GM12873 (cell line): ENCODE measurements around the gene RHOG.

ENCODE experiments used
- TF ChIP-seq, protein P1 (sequence below): IDR thresholded peaks from 2 replicates; pipeline ENCODE4 v1.5.1; 2012; ENCODE audit warnings: low read depth, mild to moderate bottlenecking, moderate library complexity, low read length, control low read depth; ENCODE audit not compliant: insufficient read depth; ENCODE audit errors: missing control alignments

The RHOG gene

DNA sequence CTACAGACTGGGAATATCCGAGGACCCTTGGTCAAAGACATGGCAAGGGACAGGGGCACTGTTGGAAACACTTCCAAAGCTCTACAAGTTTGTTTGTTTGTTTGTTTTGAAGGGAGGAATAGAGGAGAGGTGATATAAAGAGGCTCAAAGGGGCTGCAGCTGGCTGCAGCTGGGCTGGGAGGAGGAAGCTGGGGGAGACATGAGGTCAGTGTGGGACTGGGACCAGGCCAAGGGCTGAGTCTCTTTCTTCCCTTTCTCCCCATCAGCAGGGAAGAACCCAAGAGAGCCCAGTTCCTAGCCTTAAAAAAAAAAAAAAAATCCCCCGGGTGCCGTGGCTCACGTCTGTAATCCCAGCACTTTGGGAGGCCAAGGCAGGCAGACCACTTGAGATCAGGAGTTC is 5.0 kb downstream of the RHOG start:
- TF ChIP-seq, protein P1, sequence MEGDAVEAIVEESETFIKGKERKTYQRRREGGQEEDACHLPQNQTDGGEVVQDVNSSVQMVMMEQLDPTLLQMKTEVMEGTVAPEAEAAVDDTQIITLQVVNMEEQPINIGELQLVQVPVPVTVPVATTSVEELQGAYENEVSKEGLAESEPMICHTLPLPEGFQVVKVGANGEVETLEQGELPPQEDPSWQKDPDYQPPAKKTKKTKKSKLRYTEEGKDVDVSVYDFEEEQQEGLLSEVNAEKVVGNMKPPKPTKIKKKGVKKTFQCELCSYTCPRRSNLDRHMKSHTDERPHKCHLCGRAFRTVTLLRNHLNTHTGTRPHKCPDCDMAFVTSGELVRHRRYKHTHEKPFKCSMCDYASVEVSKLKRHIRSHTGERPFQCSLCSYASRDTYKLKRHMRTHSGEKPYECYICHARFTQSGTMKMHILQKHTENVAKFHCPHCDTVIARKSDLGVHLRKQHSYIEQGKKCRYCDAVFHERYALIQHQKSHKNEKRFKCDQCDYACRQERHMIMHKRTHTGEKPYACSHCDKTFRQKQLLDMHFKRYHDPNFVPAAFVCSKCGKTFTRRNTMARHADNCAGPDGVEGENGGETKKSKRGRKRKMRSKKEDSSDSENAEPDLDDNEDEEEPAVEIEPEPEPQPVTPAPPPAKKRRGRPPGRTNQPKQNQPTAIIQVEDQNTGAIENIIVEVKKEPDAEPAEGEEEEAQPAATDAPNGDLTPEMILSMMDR = no peak

DNA sequence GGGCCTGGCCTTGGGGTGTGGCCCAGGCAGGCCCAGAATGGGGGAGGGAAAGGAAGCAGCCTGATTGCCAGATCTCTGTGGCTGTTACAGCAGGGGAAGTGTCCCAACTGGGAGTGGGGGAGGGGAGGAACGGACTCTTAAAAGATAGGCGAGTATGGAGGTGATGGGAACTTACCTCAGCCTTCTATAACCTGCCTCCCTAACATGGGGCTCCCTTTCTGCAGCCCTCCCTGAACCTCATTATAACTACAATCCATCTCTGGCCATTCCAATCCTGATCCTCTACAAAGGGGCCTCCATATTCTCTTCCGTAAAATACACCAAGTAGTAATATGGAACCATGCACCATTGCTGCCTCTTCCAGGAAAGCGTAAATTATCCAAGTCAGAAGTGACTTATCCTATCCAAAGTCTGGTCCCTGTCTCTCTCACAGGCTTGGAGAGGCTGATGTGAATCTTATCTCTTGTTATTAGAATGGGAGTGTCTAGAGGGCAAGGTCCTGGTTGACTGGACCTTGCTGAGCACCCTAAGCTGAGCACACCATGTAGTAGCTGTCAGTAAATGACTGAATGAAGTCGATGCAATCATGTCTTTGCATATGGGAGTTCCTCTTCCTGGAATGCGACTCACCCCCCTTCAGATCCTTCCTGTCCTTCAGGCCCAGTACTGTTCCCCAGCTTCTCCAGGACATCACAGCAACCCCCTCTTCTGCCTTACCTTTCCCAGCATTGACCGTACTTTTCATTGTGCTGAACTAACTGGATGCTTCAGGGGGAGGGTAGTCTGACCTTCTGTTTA is 5.9 kb downstream of the RHOG start:
- TF ChIP-seq, protein P1 = no peak

DNA sequence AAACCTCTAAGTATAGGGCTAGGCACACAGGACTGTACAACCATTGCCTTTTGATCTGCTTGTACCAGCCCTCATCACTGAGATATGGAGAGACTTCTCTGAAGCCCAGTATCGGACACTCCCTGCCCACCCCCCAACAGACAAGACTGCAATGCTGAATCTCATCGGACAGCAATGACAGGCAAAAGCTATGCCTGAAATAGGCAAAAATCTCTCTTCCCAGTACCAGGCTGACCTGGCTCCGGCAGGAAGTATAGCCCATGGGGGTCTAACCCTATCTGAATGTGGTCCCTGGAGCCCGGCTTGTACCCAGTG is 6.5 kb downstream of the RHOG start:
- TF ChIP-seq, protein P1 = no peak

DNA sequence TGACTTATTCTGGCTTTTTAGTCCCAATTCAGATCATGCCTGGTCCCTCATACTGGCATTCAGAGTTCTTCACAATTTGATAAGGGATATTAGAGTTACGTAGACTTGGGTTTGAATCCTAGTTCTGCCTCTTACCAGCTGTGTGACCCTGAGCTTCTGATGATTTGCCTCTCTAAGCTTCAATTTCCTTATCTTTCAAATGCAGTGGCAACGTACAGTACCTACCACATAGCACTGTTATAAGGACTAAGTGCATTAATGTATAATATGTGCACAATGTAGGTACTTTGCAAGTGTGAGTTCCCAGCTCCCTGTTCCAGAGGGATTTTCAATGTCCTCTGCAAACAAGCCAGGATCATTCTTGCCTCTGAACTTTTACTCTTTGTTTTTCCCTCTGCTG is 7.3 kb downstream of the RHOG start:
- TF ChIP-seq, protein P1 = no peak

DNA sequence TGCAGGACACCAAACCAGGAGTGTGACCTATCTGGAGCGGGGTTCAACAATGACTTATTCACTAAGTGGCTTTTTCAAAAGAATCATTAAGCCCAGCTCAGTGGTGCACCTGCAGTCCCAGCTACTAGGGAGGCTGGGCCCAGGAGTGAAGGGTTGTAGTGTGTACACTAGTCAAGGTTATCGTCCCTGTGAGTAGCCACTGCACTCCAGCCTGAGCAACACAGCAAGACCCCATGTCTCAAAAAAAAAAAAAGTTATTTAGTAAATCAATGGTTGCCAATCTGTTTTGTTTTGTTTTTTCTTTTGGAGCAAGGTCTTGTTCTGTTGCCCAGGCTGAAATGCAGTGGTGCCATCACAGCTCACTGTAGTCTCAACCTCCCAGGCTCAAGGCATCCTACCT is 7.9 kb downstream of the RHOG start:
- TF ChIP-seq, protein P1 = no peak

DNA sequence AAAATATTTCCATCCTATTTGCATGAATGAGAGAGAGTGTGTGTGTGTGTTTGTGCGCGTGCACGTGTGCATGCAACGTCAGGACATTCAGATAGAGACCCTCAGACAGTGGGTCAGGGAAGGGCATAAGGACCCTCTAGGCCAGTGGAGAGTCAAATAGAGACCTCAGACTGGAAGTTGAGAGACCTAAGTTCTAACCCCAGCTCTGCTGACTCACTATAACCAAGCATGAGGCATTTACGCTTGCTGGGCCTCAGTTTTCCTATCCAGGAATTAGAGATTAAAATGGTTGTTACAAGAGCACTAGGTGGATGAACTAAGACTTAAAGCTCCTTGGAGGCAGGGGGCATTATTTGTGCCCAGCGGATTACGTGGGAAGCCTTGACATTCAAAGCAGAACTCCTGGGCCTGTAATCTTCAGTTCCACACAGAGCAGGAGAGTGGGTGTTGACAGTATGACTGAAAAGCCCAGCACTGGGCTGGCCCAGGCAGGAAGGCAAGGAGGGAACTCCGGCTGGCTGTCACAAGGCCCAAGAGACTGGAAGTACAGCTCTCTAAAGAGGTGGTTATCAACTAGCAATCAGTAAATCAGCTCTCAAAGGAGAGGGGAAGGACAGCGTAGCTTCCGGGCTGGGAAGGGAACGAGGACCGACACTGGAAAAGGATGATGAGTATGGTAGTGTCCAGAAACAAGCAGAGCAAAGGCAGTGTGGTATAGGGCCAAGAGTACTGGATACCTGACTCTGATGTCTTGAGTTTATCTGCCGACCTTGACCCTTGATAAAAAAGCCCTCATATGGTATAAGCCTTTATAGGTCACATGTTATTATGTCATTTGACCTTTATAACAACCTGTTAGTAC is 9.2 kb downstream of the RHOG start:
- TF ChIP-seq, protein P1 = no peak

DNA sequence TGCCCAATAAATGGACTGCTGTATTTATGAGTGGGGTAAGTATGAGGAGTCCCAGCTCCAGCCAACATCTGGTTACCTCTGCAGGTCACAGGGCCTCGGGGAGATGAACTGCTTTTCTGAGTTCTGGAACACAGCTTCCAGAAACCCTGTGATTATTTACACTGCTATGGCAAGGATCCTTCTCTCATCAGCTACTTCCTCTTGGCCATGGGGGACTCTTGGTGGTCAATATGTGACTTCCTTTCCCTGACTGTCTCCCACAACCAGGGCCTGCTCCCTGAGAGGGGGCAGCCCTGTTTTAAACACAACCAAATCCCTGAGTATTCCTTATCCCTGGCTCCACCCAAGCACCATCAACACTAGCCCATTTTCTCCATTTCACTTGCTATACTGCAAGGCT is 10.0 kb downstream of the RHOG start:
- TF ChIP-seq, protein P1 = no peak
